Measurements from ENCODE around the gene VPS54.
"Not testable (repeated sequence)": the region's sequence is repeated elsewhere in the genome, so short reads cannot be mapped to it uniquely, and the experiment has no call there.

Gene VPS54

DNA sequence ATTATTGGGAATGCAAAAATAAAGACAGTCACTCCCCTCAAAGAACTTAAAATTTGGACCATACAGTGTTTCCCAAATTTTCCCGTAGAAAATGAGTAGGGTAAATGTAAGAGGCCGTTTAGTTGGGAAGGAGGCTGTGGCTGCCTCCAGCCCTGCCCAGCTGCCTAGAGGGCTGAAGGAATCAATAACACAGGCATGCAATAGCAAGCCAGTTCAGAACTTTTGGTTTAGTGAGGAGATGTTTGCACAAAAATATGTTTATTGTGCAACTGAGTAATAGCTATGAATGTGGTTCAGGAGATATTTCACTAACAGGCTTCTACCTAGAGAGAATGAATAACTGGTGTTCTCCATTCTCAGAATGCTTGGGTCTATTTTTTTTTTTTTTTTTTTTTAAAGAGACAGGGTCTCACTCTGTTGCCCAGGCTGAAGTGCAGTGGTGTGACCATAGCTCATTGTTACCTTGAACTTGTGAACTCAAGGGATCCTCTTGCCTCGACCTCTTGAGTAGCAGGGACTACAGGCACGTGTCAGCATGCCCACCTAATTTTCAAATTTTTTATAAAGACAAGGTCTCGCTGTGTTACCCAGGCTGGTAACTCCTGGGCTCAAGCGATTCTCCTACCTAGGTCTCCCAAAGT, 153.9 kb downstream of the VPS54 start:
- DNase-seq, result no peak

DNA sequence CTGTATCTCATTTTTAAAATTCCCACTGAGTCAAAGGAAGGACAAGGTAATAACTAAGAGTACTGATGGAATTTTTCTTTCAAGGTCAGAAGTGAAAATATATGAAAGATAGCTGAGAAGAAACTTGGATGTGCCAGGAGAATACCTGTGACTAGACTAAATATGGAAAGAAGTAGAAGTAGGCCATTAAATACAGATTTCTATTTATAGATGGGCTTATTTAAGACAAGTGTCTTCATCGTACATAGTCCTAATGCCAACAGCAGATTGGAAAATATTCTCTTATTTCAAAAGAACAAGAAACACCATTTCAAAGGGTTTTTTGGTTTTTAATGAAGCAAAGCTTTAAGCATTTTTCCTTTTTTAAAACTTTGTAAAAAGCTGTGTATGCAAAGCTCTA, 155.5 kb downstream of the VPS54 start:
- DNase-seq, result no peak

DNA sequence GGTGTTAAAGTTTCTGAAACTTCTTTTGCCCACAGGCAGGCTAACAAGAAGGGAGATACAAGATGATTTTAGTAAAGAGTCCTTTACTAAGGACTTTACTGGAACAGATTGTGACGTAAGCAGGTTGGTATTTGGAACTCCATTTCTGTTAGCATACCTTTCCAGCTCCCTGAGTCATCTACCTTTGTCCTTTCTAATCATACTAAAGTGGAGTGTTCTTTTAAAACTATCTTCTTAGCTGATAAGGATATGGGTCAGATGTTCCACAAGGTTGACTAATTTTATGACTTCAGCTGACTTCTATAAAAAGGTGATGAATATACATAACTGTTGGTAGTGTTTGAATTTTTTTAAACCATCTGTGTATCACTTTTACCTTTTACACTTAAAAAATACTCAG, 156.4 kb downstream of the VPS54 start:
- DNase-seq, result no peak

DNA sequence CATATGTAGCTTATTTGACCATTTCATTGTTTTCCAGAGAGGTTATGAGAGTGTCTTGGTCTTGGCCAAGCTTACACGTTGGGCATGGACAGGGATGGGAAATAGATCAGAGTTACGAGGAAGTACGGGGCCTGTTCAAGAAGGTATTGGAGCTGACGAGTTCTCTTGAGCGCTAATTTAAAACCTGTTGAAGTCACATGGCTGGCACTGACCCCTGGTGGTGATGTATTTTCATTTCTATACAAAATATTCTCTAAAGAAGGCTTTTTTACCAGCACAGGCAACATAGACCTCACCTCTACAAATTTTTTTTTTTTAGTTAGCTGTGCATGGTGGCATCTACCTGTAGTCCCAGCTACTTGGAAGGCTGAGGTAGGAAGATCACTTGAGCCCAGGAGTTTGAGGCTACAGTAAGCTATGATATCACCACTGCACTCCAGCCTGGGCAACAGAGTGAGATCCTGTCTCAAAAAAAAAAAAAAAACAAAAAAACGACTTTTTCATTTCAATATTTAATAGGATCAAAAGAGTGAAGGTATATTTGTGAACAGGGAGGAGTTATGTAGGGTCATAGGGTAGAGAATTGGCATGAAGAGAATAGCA, 157.9 kb downstream of the VPS54 start:
- DNase-seq, result peak; percentile 40 to 55

DNA sequence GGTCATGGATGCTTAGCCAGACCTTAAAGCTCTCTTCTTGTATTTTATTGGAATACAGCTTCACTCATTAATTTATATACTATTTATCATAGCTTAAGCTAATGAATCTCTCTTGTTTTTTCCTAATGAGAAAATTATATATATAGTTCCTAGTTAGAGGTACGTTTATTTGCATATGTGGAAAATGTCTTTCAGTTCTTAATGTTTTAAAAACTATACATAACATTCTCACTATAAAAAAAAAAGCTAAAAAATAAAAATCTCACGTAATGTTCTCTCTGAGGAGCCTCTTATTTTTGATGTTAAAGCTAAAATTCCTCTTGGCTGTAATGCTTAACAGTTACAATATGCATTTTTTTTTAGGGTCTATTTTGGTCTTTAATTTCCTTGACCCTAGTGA, 160.9 kb downstream of the VPS54 start:
- no peak for DNase-seq

DNA sequence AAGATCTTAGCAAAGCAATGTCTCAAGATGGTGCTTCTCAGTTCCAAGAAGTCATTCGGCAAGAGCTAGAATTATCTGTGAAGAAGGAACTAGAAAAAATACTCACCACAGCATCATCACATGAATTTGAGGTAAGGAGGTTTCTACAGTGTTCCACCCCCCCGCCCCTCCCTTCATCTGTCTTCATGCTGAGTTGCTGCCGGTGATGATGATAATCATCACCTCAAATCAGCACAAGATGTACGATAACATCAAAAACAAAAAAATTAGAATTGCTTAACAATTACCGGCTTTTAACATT, 163.0 kb downstream of the VPS54 start:
- DNase-seq, result peak in 1 of 2 experiments; percentile 49

DNA sequence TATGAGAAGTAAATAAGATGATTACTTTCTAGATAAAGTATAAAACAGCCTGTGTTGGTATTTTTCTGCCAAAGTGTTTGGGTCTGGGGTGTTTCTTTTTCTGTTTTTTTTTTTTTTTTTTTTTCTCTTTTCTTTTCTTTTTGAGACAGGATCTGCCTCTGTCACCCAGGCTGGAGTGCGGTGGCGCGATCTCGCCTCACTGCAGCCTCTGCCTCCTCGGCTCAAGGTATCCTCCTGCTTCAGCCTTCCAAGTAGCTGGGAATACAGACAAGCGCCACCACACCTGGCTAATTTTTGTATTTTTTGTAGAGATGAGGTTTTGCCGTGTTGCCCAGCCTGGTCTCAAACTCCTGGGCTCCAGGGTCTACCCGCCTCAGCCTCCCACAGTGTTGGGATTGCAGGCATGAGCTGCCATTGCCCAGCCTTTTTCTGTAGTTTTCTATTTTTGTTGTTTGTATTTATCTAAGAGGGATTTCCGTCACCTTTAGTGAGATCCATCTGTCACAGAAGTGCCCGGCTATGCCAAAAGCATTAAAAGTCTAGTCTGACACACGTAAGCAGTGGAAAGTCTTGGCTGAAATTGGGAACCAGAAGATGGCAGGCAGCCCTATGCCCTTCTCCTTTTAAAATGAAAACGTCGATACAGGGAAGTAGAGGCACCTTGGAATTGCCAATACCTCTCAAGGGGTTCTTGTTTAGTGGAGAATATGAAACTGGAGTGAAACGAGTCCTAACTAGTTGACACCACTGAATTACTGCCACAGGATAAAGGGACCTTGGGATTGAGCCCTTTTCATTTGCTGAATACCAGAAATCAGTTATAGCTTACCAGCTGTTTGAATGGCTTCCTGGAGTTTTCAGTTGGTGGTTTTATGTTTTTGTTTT, 163.6 kb downstream of the VPS54 start:
- DNase-seq, result no peak

DNA sequence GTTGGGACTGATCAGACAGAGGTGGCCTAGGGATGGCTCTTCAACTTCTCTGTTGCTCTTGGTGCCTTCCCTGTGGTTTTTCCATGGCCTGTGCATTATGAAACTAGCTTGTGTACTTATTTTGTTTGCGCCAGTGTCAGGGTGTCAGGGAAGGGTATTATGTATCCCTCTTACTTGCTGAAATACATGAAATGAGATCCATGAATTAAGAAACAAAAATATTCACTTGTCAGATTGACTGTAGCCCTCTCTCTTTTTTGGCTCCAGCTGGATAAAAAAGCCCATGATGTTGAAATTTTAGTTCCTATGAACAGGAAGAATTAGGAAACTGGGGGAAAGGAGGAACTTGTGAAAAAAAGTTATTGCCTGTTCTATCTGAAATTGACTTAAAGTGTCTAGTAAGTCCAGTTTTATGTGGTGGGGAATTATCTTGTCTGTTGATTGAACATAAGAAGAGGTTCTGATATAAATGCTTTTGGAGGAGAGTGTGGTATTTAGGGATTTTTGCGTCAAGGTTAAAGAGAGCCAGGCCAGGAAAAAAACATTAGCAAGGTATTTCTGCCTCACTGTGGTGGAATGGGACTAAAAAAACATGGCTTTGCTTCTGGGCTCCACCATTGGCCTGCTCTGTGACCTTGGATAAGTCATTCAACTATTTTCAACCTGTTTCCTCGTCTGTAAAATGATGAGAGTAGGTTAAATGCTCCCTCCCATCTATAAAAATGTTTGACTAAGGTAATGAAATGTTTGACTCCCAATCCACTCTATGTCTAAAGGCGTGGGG, 165.5 kb downstream of the VPS54 start:
- DNase-seq, result no peak

DNA sequence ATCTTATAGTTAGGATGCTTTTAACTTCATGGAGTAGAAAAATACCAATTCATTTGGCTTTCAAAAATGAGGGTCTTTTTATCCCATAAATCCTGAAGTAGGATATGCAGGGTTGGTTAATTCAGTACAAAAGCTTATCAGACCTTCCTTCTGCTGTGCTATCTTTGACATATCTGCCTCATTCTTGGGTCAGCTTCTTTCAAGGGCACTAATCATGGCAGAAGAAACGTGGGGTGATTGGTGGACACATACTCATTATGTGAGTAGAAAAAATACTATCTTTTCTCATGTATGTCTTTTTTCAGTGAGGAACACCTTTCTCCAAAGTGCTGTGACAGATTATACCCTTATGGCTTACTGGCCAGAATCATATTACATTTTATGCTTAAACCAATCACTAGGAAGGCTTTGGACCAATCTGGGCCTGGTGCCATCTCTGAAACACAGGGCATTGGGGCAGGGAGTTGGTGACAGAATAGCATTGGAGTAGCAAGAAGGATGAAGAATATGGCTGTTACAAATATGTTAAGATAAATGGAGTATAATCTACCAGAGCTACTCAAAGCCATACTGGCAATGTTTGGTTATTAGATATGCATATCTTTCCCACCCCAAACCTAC, 167.4 kb downstream of the VPS54 start:
- DNase-seq, result no peak

DNA sequence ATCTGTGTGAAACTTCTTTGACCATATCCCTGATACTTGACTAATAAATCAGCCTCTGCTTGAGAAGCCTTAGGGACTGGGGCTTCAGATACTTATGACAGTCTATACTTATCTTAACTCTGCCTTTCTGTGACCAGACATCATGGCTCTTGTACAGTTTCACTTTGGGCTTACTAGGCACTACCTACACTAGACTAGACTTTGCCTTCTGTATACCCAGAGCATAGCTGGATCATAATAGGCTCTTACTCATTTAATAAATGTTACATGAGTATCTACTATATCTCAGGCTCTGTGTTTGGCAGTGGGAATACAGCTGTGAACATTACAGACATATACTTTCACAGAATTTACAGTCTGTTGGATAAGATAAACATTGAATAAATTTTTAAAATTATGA, 168.6 kb downstream of the VPS54 start:
- no peak for DNase-seq

DNA sequence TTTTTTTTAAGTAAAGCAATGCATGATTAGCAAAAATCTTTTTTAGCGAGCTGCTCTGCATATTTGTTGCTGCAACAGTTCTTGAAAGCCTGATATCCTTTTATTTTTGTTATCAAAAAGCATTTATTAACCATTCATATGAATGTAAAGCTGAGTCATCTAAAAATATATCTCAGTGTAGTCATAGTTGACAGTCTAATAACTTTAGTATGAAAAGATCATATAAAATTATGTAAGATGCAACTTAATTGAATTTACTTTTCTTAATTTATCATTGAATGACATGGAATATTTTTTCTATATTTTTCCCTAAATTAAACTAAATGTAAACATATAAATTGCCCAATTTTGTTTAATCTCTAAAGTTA, 169.0 kb downstream of the VPS54 start:
- no peak for DNase-seq

DNA sequence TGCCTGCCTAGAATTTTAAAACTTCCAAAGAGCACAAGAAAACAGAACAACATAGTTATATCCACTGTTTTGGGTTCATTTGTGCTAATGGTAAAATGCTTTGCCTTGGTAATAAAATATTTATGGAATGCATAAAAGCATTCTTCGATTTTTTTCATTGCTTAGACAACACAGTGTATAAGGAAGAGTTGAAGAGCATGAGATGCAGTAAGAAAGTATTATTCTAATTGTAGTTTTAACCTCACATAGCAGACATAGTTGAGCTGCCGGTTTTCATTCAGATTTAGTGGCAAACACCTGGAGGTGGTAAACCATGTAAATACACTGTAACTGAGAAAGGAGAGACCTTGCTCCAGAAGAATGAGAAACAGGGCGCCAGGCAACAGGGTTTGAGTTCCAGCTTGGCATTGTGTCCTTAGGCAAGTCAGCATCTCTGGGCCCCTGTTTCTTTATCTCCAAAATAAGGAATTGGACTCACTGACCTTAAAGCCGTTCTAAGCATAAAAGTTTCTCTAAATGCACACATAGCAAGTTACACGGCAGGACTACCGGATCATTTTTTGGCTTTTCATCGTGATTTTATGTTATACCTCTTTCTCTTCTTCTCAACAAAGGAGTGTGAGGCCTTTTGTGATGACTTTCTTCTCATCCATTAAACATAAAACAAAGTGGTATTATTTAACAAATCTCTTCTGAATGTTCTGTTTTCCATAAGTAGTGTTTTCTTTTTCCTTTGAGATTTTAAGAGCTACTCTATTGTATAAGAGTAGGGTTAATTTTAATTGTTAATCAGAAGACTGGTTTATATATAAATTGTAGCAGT, 169.6 kb downstream of the VPS54 start:
- no peak for DNase-seq

DNA sequence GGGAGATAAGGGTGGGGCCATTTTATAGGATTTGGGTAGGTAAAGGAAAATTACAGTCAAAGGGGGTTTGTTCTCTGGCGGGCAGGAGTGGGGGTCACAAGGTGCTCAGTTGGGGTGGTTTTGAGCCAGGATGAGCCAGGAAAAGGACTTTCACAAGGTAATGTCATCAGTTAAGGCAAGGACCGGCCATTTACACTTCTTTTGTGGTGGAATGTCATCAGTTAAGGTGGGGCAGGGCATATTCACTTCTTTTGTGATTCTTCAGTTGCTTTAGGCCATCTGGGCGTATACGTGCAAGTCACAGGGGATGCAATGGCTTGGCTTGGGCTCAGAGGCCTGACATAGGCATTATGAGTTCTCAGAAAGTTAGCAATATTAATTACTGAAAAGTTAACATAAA, 171.7 kb downstream of the VPS54 start:
- not testable (repeated sequence) for DNase-seq

DNA sequence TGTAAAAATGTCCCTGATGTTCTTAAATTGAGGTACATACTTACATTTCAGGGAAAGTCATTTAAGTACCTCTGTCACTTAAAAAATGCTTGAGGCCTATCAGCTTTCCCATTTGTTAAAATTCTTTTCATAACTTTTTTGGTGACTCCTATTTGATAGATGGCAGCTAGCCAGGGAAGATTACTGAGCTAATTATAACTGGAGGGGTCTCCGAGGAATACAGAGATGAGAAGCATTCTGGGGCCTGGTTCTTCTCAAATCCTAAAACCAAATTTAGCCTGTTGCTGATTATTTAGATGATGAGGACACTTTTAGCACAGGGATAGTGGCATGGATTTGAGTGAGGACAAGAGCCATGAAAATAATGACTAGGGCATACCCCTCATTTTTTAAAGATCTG, 172.7 kb downstream of the VPS54 start:
- no peak for DNase-seq

DNA sequence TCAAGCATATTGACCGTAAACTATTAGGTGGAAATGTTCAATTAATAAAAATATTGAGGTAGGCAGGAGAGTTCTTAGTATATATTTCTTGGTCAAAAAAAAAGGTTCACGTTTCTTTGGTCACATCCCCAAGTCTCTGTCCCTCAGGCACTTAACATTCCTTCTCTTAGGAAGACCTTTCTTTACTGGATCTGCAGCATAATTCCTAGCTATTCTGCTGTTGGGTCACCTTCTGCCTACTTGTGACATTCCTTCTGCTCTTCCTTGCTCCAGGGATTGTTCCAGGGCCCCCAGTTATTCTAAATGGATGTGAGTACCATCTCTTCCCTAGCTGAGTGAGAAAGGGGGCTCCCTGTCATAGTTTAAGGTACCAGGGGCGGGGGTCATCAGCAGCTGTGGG, 173.4 kb downstream of the VPS54 start:
- DNase-seq, result no peak

DNA sequence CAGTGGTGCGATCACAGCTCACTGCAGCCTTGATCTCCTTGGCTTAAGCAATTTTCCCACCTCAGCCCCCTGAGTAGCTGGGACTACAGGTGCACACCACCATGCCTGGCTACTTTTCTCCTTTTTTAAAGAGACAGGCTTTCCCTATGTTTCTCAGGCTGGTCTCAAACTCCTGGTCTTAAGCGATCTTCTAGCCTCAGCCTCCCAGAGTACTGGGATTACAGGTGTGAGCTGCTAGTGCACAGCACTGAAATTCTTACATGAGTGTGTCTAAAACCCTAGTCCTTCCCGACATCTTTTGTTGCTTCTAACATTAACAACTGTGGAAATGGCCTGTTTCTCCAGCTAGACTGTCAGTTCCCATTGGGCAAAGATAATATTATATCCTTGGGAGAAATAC, 174.6 kb downstream of the VPS54 start:
- no peak for DNase-seq

DNA sequence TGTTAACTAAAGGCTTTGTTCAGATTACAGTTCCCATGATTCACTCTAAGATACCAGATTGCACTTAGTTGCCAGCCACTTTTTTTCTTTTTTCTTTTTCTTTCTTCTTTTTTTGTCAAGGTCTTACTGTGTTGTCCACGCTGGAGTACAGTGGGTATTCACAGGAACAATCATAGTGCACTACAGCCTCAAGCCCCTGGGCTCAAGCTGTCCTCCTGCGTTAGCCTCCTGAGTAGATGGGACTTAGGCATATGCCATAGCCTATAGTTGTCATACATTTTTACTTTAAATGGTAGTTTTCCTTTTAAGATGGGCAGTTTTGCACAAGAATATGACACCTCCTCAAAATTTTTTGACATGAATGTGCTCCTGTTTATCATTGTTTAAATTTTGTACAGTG, 175.4 kb downstream of the VPS54 start:
- no peak for DNase-seq

DNA sequence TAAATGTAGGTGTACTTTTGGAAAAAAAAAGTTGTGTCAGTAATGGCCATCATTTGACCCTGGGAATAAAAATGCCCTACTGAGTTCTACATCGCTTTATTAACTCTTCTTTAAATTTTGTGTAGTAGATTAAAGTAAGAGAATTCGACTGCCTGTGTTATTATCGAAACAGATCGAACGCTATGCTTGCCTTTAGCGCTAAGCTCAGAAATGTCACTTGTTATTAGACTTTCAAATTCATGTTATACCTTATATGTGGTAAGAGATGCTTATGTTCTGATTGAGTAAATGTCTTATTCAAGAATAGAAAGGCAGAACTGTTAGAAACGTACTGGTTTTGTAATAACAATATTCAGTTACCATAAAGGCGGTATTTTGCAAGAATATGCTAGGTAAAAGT, 176.1 kb downstream of the VPS54 start:
- no peak for DNase-seq

DNA sequence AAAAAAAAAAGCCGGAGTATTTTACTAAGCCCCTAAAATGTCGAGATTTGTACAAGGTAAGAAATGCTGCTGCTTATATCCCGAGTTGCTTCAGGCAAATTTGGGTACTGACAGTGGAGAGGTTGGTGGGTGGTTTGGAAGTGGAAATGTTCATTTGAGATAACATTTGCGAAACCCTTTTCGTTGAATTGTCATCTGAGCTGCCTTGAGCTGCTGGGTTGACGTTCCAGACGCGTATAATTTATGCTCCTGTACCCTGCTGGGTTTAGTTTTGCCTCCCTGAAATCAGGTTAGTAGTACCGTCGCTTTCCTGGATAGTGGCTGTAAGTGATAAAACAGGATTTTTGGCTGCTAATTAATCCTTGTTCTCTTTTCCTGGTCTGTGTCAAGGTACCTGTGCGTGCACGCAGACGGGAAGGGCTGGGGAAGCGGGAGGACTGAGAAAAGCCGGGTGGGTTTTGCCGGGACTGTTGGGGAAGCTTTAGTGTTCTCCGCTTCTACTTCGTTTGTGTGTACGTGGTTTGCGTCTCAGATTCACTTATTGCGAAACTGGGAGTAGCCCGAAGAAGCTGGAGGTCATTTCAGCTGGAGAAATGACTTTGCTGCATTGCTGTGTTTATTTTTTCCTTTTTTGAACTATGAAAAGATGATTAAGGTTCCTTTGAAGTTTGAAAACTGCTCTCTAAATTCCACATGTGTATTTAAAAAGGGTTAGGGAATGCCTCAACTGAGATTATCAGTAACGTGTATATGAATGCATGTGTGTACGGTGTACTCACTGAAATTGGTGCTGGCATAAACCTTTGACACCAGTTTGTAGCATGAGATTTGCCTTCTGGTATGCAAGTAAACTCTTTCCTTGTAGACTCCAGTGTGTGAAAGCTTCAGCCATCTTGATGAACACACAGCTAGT, 176.8 kb downstream of the VPS54 start:
- no peak for DNase-seq
